Measurements from ENCODE around the gene TLE4.

GRCh38 chr9:79709743-79710674 lies 138.2 kb downstream of the TLE4 start:
- TF ChIP-seq, protein P1, sequence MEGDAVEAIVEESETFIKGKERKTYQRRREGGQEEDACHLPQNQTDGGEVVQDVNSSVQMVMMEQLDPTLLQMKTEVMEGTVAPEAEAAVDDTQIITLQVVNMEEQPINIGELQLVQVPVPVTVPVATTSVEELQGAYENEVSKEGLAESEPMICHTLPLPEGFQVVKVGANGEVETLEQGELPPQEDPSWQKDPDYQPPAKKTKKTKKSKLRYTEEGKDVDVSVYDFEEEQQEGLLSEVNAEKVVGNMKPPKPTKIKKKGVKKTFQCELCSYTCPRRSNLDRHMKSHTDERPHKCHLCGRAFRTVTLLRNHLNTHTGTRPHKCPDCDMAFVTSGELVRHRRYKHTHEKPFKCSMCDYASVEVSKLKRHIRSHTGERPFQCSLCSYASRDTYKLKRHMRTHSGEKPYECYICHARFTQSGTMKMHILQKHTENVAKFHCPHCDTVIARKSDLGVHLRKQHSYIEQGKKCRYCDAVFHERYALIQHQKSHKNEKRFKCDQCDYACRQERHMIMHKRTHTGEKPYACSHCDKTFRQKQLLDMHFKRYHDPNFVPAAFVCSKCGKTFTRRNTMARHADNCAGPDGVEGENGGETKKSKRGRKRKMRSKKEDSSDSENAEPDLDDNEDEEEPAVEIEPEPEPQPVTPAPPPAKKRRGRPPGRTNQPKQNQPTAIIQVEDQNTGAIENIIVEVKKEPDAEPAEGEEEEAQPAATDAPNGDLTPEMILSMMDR (conservative IDR thresholded peaks at IDR 0.05 in 1 of 2, IDR thresholded peaks at IDR 0.05 in 1 of 2; ENCODE audit: extremely low read depth in 1 of 2, insufficient read depth in 1 of 2, low read depth in 1 of 2, low read length in 2 of 2): no peak
- TF ChIP-seq EZH2 (IDR thresholded peaks at IDR 0.05; ENCODE audit: borderline replicate concordance, low read length): no peak
